NCI-H1436 treated with DMSO at 0.1 percent for 48 hours (cell line): ENCODE data around the gene CCDC138.

Experiments used
- DNase-seq: peaks from one replicate; lab custom pipeline; 2025; lab: John Stamatoyannopoulos, UW

The CCDC138 gene

DNA sequence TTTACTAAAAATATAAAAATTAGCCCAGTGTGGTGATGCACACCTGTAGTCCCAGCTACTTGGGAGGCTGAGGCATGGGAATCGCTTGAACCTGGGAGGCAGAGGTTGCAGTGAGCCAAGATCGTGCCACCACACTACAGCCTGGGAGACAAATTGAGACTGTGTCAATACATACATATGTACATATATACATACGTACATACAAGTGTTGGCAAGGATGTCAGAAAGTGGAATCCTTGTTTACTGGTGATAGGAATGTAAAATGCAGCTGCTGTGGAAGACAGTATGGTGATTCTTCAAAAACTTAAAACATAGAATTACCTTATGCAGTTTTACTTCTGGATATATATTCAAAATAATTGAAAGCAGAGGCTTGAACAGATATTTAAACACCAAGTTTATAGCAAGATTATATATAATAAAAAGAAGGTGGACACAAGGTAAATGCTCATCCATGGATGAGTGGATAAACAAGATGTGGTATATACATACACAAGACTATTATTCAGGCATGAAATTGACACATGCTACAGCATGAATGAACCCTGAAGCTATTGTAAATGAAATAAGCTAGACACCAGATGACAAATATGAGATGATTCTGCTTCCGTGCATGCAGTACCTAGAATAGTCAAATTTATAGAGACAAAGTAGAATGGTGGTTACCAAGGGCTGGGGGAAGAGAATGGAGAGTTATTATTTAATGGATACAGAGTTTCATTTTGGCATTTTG, 43.2 kb downstream of the CCDC138 start:
- DNase-seq, result no peak

DNA sequence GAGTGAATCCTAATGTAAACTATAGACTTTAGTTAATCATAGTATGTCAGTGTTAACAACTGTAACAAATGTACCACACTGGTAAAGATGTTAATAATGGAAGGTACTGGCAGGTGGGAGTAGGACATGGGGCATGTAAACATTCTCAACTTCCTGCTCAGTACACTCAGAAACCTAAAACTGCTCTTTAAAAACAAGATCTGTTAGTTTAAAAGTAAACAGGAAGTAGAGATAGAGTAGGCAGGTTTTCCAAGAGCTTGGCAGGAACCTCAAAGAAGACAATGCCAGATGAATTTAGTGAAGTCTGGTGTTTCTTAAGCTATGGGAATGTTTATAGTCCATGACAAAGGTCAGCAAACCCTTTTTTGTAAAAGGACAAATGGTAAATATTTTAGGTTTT, 46.6 kb downstream of the CCDC138 start:
- DNase-seq, result no peak

DNA sequence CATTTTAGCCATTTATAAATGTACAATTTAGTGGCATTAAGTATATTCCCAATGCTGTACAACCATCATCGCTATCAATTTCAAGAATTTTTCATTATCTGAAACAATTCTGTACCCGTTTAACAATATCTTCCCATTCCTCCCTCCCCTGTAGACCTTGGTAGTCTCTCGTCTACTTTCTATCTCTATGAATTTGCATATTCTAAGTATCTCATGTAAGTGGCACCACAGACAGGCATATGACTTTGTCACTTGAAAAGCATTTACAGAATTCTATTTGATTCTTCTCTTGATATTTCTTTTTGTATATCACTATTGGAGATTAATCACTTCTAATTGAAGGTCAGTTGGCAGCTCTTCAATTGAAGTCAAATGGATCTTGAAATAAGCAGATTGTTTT, 48.0 kb downstream of the CCDC138 start:
- no peak for DNase-seq

DNA sequence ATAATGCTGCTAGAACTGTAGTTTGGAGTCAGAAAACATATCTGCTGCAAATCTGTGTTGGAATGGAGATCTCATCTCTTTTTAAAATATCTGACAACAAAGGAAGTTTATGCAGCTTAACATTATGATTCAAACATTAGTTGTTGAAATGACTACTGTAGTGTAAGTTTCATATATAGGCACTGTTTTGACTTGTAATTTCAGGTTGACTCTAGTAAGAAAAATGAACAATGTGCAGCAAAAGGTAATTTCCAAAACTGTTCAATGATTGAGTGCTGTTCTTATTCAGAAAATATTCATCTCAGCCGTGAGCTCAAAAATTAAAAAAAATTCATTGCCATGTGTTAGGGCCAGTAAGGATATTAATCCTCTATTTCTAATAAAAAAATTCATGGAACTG, 48.5 kb downstream of the CCDC138 start:
- DNase-seq, result no peak

DNA sequence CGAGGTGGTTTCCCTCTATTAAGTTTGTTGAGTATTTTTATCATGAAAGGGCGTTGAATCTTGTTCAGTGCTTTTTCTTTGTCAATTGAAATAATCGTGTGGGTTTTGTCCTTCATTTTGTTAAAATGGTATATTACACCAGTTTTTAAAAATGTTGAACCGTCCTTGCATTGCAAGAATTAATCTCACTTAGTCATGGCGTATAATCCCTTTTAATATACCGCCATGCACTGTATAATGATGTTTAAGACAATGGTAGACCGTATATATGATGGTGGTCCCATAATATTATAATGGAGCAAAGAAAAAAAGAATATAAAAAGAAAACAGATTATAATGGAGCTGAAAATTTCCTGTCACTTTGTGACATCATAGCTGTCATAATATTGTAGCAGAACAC, 50.6 kb downstream of the CCDC138 start:
- no peak for DNase-seq

DNA sequence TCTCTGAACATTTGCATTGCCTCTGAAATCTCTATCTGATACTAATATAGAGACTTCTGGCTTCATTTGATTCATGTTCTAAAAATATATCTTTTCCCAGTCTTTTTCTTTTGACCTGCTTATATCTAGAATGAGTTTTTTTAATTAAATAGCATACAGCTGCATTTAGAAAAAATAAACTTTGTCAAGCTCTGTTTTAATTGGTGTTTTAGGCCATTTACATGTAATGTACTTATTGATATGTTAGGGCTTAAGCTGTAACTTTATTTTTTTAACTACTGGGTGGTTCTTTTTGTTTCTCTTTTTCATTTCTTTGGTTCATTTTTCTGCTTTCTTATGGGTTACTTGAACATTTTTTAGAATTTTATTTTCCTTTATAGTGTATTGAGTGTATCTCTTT, 54.9 kb downstream of the CCDC138 start:
- DNase-seq, result no peak

DNA sequence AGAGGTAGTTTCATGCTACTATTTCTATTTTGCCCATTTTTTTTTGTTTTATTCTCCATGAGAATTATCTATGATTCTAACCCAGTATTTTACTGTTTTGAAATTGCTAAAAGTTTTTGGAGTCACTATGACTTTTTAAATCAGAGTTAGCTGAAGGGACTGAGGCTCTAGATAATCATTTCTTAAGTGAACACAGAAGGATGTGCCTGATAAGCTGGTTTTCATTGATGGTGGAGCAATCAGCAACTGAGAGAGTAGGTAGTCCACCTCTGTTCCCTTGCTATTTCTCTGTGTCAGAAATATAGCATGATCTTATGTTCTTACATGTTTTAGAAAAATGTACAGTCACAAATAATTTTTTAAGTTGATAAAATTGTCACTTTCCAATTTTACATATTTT, 59.4 kb downstream of the CCDC138 start:
- DNase-seq, result no peak

DNA sequence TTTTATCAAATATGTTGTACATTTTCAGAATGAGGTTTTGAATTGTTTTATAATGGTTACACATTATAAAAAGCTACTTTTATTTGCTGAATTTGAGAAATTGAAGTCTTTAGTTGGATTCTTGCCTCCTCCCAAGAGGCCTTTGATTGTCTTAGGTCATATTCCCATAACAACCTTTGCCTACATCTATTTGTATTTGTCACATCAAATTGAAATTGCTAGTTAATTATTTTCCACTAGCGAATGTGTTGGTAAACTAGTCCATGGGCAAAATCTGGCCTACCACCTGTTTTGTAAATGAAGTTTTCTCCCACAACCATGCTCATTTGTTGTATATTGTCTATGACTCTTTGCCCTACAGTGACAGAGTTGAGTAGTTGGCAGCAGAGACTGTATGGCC, 60.4 kb downstream of the CCDC138 start:
- no peak for DNase-seq

DNA sequence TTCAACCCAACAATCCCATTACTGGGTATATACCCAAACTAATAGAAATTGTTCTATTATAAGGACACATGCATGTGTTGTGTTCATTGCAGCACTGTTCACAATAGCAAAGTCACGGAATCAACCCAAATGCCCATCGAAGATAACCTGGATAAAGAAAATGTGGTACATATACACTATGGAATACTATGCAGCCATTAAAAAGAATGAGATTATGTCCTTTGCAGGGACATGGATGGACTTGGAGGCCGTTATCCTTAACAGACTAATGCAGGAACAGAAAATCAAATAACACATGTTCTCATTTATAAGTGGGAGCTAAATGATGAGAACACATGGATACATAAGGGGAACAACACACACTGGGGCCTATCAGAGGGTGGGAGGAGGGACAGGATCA, 65.8 kb downstream of the CCDC138 start:
- no peak for DNase-seq

DNA sequence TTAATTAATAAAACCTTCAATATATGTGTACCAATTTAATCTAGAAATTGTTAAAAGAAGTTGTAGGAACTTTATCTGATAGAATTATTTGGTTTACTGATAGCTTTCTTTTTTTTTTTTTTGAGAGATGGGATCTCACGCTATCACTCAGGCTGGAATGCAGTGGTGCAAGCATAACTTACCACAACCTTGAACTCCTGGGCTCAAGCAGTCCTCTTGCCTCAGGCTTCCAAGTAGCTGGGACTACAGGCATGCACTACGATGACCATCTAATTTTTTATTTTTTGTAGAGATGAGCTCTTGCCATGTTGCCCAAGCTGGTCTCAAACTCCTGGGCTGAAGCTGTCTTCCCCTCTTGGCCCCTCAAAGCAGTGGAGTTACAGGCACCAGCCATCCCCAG, 66.8 kb downstream of the CCDC138 start:
- DNase-seq, result no peak

DNA sequence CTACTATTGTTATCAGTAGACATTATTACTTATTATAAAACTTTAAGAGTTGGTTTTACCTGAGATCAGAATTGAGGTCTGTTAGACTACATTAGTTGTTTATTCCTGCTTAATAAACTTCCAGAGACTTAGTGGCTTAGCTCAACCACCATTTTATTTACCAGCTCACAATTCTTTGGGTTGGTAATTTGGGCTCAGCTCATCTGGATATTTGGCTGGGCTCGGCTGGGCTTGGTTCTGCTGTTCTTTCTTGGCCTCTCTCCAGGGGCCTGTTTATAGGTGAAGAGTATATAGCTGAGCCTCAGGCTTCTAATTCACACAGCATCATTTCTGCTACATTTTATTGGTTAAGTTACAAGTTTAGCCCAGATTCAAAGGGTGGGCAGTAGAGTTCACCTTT, 67.9 kb downstream of the CCDC138 start:
- DNase-seq, result no peak

DNA sequence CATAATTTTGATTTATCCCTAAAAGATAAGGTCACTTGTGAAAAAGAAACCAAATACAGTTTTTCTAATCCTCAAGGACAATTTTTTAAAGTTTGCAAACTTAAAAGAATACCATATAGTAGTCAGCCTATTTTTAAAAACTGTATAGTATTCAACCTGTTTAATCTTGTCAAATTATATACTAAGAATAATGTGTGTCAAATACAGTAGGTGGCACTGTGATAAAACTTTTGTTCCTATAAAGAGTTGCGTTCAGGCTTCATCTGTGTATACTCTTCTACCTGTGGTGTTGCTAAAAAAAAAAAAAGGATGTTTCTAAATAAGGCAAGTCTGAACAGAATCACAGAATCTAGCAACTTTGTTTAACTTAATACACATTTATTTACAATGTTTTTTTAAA, 68.6 kb downstream of the CCDC138 start:
- no peak for DNase-seq

DNA sequence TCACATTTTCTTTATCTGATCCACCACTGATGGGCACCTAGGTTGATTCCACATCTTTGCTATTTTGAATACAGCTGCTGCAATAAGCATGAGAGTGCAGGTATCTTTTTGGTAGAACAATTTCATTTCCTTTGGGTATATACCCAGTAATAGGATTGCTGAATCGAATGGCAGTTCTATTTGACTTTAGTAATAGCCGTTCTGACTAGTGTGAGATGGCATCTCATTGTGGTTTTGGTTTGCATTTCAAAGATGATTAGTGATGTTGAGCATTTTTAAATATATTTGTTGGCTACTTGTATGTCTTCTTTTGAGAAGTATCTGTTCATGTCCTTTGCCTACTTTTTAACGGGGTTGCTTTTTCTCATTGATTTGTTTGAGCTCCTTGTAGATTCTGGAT, 72.3 kb downstream of the CCDC138 start:
- DNase-seq, result no peak

DNA sequence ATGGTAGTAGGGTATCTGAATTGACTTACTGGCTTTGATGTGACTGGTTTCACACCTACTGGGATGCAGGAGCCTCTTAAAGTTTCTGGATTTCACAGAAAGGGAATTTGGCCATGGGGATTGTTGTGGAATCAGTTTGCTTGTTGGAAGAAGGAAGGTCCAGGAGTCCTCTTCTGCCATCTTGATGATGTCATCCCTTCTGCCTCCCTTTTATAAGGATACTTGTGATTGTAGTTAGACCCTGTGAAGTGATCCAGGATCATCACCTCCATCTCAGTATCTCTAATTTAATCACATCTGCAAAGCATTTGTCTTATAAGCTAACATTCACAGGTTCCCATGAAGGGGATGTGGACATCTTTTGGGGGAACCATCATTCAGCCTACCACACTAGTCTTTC, 79.5 kb downstream of the CCDC138 start:
- DNase-seq, result no peak

DNA sequence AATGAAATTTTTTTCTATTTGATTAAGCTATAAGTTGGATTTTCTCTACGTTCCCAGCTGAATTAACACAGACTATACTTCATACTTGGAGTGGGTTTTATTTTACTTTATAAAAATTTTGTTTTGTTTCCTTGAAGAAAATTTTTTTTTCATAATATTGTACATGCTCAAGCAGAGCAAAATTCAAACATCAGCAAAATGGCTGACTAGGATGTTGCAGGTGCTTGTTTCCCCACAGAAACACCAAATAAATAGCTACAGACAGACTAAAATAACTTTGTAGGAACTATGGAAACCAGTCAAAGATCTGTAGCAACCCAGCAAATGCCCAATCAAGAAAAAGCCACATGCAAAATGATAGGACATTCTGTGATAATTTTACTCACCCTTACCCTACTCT, 82.3 kb downstream of the CCDC138 start:
- DNase-seq, result no peak

DNA sequence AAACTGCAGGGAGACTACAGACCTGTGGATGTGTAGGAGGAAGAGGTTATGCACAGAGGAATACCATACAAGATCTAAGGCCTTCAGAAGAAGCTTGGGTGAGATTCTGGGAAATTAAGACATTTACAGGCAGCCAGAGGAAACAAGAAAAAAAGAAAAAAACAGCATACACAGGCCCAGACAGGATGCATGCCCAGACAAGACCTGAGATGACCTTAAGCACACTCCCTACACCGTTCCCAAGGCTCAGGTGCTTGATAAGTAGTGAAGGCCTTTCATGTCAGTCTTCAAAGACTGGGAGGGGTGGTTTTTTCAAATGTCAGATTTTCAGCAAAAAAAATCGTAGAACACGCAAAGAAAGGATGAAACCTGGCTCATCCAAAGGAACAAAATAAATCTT, 83.0 kb downstream of the CCDC138 start:
- no peak for DNase-seq

DNA sequence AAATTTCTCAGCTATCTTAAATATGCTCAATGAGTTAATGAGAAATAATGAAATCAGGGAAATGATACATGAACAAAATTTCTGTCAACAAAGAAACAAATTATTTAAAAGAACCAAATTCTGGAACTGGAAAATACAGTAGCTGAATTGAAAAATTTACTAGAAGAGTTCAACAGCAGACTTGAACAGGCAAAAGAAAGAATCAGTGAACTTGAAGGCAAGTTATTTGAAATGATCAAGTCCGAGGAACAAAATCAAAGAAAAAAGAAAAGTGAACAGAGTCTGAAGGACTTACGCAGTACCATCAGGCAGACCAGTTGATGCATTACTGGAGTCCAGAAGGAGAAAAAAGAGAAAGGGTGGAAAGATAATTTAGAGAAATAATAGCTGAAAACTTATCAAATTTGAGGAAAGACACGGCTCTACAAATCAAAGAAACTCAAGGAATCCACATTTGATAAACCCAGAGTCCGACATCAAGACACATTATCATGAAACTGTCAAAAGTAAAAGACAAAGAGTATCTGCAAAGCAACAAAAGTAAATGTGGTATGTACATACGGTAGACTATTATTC, 83.6 kb downstream of the CCDC138 start:
- no peak for DNase-seq

DNA sequence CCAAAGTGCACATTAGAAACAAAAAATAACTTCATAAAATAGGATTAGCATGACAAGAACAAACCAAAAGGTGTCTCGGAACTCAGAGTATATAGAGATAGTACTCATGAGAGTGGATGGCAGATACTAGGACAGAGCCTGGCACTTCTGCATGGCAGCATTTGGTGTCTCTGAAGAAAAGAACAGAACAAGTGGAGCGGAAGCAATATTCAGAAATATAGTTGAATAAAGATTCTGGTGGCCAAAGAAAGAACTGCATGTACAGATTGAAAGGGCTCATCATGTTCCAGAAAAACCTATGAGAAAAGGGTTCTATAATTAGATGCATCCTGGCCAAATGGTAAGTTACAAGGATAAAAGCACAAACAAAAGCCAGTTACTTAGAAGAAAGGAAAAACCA, 90.9 kb downstream of the CCDC138 start:
- no peak for DNase-seq

DNA sequence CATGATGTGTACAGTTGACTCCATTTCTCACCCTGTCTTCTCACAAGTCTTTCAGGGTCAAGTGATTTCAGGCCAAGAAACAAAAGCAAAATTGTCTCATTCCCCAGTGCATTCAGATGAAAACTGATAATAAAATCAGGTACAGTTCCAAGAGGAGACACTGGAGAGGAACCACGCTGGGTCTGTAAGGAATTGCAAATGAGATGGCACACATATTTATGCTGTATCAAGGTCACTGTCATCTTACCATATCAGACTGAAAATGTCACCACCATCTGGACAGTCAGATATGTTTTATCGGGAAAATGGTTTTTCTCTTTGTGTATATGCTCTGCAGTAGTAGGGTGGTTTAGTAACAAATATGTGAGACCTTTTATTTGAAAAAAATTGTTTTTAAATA, 91.7 kb downstream of the CCDC138 start:
- DNase-seq, result no peak

DNA sequence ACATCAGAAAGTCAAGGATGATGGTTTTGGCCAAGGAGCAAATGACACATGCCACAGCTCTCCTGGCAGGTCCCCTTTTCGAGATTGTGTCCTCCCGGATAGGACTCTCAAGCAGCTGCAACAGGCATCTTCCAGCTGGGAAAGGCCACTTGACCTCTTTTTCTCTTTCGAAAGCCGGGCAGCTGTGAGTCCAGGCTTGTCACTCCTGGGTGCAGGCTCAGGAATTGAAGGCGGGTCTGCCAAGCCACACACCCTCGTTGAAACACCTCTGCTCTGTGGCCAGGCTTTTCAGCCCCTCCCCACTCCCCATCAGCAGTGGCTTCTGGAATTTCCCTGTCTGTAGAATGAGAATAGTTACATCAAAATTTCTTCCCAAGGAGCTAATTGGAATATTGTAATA, 98.0 kb downstream of the CCDC138 start:
- no peak for DNase-seq

DNA sequence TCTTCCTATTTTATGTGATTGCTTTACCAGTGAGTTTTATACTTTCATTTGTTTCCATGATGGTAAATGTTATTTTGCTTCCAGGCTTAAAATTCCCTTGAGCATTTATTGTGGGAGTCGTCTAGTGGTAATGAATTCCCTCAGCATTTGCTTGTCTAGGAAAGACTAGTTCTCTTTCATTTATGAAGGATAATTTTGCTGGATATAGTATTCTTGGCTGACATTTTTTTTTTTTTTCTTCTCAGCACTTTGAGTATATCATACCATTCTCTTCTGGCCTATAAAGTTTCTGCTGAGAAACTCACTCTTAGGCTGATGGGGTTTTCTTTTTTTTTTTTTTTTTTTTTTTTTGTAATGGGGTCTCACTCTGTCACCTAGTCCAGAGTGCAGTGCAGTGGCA, 103.3 kb downstream of the CCDC138 start:
- no peak for DNase-seq

DNA sequence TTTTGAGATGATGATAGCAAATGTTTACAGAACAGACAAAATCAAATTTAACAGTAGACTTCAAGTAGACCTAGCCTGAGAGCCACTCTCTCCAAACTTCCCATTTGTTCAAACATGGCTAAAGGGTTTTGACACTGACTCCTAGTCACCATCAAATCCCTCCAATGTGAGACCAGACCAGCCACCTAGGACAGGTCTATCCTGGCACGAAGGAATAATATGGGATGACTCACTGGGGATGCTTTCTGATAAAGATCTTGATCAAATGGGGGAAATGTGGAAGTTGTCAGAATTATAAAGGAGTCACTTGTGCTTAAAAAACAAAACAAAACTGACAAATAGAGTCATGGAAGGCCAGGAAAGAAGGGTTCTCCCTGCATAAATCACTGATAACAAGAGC, 106.7 kb downstream of the CCDC138 start:
- DNase-seq, result no peak

DNA sequence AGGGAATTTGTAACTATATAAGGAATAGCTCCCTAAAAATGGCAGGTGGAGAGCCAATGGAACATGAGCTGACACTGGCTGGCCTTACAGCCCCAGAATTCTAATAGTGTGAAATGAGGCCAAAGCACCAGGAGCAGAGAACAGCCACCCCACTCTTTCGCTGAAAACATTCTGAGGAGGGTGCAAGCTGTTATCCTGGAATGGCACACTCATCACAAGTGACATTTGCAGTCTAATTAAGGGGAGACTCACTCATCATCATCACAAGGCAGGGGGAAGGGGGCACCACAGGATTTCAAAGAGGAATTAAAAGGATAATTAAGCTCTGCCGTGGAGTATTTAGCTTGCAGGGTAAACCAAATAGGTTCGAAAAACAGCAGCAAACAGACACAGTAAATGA, 108.2 kb downstream of the CCDC138 start:
- DNase-seq, result no peak

DNA sequence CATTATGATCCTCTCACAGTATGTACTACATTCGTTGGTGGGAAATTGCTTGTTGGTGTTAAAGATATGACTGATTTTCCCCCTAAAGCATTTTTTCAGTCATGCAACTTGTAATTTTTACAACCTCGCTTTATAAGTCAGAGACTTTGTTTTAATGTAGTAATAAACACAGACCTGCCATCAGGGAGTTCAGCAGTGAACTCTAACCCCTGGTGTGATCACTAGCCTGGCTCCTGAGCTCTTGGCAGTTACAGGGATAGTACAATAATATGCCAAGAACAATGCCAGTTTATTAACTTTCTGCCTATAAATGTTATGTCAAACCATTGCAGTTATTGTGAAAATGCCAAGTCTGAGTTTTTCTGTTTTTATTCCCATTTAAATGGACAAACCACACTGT, 108.6 kb downstream of the CCDC138 start:
- DNase-seq, result no peak
